HG02973 (cell line): Measurements from ENCODE around the gene LRRC1.

Source experiments
- ATAC-seq: cut with Tn5 transposase; IDR thresholded peaks from one replicate; pipeline ENCODE4 v1.9.1; 2021; ENCODE audit warnings: moderate library complexity; ENCODE audit not compliant: unreplicated experiment

LRRC1 gene

GRCh38 chr6:53813801-53814200 is 19.0 kb downstream of the LRRC1 start:
- ATAC-seq: no peak

GRCh38 chr6:53814353-53814752 is 19.5 kb downstream of the LRRC1 start:
- no peak for ATAC-seq

- ATAC-seq: no peak
These were observed 20.7 kb downstream of the LRRC1 start for GRCh38 chr6:53815381-53816119.

GRCh38 chr6:53818858-53819609 is 24.2 kb downstream of the LRRC1 start:
- ATAC-seq: no peak

GRCh38 chr6:53822401-53823125 is 27.8 kb downstream of the LRRC1 start:
- no peak for ATAC-seq

GRCh38 chr6:53824714-53825113 is 29.9 kb downstream of the LRRC1 start:
- no peak for ATAC-seq

GRCh38 chr6:53825532-53826321 is 30.9 kb downstream of the LRRC1 start:
- ATAC-seq: peak; percentile 50

GRCh38 chr6:53827531-53827930 is 32.7 kb downstream of the LRRC1 start:
- no peak for ATAC-seq

- no peak for ATAC-seq
These were observed 33.4 kb downstream of the LRRC1 start for GRCh38 chr6:53828215-53828614.

- no peak for ATAC-seq
These were observed 34.3 kb downstream of the LRRC1 start for GRCh38 chr6:53828966-53829697.

GRCh38 chr6:53829698-53830221 is 35.0 kb downstream of the LRRC1 start:
- no peak for ATAC-seq

- ATAC-seq: no peak
These were observed 35.6 kb downstream of the LRRC1 start for GRCh38 chr6:53830366-53830765.

GRCh38 chr6:53831081-53831869 is 36.5 kb downstream of the LRRC1 start:
- no peak for ATAC-seq

- no peak for ATAC-seq
These were observed 37.3 kb downstream of the LRRC1 start for GRCh38 chr6:53831936-53832660.

GRCh38 chr6:53833155-53833554 is 38.4 kb downstream of the LRRC1 start:
- ATAC-seq: no peak

- no peak for ATAC-seq
These were observed 39.3 kb downstream of the LRRC1 start for GRCh38 chr6:53834132-53834531.

GRCh38 chr6:53837865-53838769 is 43.3 kb downstream of the LRRC1 start:
- no peak for ATAC-seq

GRCh38 chr6:53840027-53840426 is 45.2 kb downstream of the LRRC1 start:
- no peak for ATAC-seq
